ENCODE data around the gene FBXW12. TPM values are rescaled to one million over a fixed set of nuclear protein-coding genes. Genes with fewer than 3 reads are reported as not detected.

The FBXW12 gene
- polyA plus RNA-seq, 4 donors, result 0.33 to 0.56 (median 0.41) TPM

DNA sequence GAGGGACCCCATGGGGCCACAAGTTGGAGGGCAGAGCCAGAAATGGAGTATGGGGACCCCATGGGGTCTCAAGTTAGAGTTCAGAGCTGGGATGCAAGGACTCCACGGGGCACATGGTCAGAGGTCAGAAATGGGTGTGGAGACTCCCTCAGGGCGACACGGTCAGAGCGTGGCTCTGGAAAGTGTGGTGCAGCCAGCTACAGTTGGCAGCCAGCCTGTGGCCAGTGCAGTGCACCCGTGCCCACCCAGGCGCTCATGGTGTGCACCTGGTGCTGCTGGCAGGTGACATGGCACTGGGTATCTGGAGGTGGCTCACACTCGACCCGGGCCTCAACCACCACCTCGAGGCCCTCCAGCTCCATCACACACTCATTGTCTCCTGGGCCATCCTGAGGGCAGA lies 46.6 kb downstream of the FBXW12 start:
- DNase-seq (ENCODE audit: low read depth in 4 of 4, low spot score in 3 of 4), result no peak

GRCh38 chr3:48419149-48419548 lies 47.1 kb downstream of the FBXW12 start:
- no peak for DNase-seq (ENCODE audit: low read depth in 4 of 4, low spot score in 3 of 4)

DNA sequence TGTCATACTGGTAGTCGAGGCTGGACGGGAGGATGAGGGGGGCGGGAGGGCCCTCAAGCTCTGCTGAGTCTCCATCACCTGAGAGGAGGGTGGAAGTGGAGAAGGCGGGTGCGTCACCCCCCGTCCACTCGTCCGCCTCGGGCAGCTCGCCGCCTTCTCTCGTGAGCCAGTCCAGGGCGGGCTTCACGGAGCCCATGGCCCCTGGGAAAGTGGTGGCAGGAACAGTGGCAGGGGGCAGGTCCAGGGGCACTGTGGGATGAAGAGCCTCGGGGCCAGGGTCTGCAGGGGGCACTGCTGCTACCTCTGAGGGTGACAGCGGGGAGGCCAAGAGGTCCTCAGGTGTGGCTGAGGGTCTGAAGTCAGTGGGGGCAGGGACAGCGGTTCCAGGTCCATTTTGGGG lies 47.6 kb downstream of the FBXW12 start:
- no peak for DNase-seq (ENCODE audit: low read depth in 4 of 4, low spot score in 3 of 4)

- no peak for DNase-seq (ENCODE audit: low read depth in 4 of 4, low spot score in 3 of 4)
Measured at GRCh38 chr3:48420561-48420960, 48.5 kb downstream of the FBXW12 start.

GRCh38 chr3:48422272-48422671 lies 50.3 kb downstream of the FBXW12 start:
- no peak for DNase-seq (ENCODE audit: low read depth in 4 of 4, low spot score in 3 of 4)

- no peak for DNase-seq (ENCODE audit: low read depth in 4 of 4, low spot score in 3 of 4)
Measured at GRCh38 chr3:48422681-48423080, 50.7 kb downstream of the FBXW12 start.

- no peak for DNase-seq (ENCODE audit: low read depth in 4 of 4, low spot score in 3 of 4)
Measured at GRCh38 chr3:48423241-48423882, 51.3 kb downstream of the FBXW12 start.

DNA sequence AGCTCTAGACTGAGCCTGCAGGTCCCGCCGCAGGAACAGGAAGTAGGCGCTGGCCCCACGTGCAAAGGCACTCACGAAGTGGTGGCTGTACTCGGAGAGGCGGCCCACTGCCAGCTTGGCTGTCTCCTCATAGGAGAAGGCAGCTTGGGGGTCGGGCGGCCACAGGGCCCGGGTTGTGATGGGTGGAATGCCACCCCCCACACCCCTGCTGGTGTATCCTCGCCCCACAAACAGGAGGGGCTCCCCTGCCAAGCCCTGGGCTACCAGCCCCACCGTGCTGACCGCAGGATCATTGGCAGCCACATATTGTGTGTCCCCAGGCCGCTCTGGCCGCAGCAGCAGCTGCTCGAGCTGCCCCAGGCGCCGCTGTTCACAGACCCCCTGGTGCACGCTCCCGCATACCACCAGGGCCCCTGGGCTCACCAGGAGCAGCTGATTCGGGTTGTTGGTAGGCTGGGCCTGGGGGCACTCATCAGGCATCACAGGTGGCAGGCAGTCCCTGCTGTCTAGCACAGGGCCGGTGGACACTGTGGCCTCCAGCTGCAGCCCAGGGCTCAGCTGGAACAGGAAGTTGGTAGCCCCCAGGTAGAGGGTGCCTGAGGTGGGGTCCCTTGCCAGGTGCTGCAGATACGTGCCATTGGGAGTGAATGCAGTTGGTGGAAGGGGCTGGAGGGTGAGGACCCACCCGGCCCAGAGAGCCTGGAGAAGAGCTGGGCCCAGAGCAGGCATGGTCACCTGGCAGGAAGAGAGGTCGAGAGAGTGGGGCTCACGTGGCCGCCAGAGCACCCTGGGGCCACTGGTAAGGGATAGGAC lies 52.1 kb downstream of the FBXW12 start:
- no peak for DNase-seq (ENCODE audit: low read depth in 4 of 4, low spot score in 3 of 4)

DNA sequence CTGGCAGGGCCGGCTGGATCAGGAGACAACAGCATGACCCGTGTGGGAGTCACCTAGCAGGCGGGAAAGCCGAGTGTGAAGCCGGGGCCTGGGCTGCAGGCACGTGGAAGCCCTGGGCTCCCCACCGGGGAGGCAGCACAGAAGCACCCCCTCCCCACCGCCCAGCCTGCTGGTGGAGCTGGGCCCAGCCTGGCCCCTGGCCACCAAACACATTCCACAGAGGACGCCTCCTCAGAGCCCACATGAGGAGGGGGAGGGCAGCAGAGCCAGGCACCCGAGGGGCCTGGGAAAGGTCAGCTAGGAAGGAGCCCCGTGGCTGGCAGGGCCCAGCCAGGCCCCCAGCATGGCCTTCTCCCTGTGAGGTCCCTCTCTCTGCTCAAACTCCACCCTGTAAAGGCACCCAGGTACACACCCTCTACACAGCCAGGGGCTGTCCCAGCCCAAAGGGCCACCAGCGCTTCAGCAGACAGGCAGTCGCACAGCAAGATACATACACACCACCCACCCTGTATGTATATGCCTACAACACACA lies 53.3 kb downstream of the FBXW12 start:
- DNase-seq (ENCODE audit: low read depth in 4 of 4, low spot score in 3 of 4), result no peak

DNA sequence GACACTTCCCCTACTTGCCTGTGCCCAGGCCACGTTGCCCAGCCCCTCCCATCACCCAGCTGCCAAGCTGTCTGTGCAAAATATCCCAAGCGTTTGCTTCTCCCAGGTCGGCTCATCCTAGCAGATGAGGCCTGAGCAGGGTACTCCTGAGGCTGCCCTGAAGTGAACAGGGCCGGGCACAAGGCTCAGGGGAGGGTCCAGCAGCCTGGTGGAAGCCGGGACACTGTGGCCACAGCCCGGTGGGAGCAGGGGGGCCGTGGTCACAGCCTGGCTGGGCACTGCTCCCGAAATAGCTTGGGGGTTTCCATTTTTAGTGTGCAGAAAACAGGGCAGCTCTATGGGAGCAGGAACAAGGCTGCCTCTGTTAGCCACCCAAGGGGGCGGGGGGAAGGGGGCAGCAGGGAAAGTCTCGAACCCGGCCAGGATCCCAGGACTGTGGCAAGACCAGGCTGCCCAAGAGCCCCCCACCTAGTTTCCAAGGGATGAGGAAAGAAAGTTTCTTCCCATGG lies 54.4 kb downstream of the FBXW12 start:
- DNase-seq (ENCODE audit: low read depth in 4 of 4, low spot score in 3 of 4), result no peak

- DNase-seq (ENCODE audit: low read depth in 4 of 4, low spot score in 3 of 4), result no peak
Measured at GRCh38 chr3:48426944-48427629, 55.1 kb downstream of the FBXW12 start.

DNA sequence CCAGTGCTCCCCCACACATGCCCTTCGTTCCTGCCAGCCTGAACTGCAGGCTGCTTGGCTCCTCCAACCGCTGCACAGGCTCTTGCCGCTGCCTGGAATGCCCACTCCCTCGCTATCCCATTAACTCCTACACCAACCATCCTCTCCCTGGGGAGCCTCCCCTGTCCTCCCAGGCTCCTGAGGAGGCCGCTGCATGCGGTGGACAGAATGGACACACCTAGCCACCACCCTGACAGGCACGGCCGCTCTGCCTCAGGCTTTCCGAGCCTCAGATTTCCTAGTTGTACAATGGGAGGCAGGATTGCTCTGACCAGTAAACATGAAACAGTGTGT lies 55.6 kb downstream of the FBXW12 start:
- DNase-seq (ENCODE audit: low read depth in 4 of 4, low spot score in 3 of 4), result no peak

GRCh38 chr3:48428088-48428571 lies 56.1 kb downstream of the FBXW12 start:
- DNase-seq (ENCODE audit: low read depth in 4 of 4, low spot score in 3 of 4), result no peak

GRCh38 chr3:48428572-48429316 lies 56.7 kb downstream of the FBXW12 start:
- peak in 2 of 4 donors; percentile 53 to 61 for DNase-seq (ENCODE audit: low read depth in 4 of 4, low spot score in 3 of 4)

- peak in 2 of 4 donors; percentile 43 to 49 for DNase-seq (ENCODE audit: low read depth in 4 of 4, low spot score in 3 of 4)
Measured at GRCh38 chr3:48429317-48429959, 57.4 kb downstream of the FBXW12 start.

DNA sequence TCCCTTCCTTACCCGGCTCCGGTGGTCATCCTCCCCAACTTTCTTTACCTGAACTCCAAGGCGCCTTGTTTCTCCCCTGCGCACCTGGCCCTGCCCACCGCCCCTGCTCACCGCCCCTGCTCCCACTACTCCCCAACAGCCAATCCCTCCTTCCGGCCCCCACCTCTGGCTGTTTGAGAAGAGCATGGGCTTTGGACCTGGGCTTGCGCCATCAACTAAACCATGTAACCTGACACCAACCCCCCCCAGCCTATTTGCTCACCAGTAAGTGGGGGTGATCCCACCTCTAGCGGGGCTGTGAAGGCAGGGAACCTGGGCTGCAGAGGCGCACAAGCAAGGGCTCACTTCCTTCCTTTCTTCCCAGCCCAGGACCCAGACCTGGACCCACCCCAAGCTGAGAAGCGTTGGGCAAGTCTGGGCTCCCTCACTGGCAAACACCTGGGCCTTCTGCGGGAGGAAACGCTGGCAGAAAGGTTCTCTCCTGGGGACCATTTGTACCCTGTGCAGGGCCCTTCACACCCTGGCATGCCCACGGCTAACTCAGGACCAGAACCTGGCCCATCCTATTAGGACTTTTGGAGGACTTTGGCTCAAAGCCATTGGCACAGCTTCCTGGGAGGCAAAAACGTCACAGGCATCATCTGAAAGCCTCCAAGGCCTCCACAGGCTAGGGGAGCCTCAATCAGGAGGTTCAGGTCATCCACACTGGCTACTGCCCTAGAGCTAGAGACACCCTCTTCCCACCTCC lies 58.1 kb downstream of the FBXW12 start, which contains the start of gene PLXNB1:
Gene PLXNB1, minus strand, starts transcription at position 127 of the 748 bp plus-strand sequence. CDS start 5,475 bp downstream, outside the sequence.
- peak in 3 of 4 donors; percentile 85 to 88 (median 86) for DNase-seq (ENCODE audit: low read depth in 4 of 4, low spot score in 3 of 4)

GRCh38 chr3:48430708-48431101 lies 58.7 kb downstream of the FBXW12 start:
- DNase-seq (ENCODE audit: low read depth in 4 of 4, low spot score in 3 of 4), result no peak

- no peak for DNase-seq (ENCODE audit: low read depth in 4 of 4, low spot score in 3 of 4)
Measured at GRCh38 chr3:48431224-48432029, 59.4 kb downstream of the FBXW12 start.
